Activated B cell treated with CpG ODN at 0.5 μM for 24 hours (primary cell): ENCODE measurements around the gene CYP2A13. TPM values are rescaled to one million over a fixed set of nuclear protein-coding genes. Genes with fewer than 3 reads are reported as not detected.
"Not testable (repeated sequence)": the region's sequence is repeated elsewhere in the genome, so short reads cannot be mapped to it uniquely, and the experiment has no call there.

ENCODE experiments used
- ATAC-seq: fragments of 200-7000 bp; cut with Tn5 transposase; one replicate; pipeline ENCODE4 v1.10.0; 2021; ENCODE audit warnings: low read depth, mild to moderate bottlenecking, moderate library complexity
- CTCF ChIA-PET: fragments of 350-600 bp; sonication (Branson Sonifier 250); formaldehyde crosslinking; loops from one replicate; lab custom pipeline; 2021; ENCODE audit warnings: antibody characterized with exemption; lab: Charles Lee
- POLR2A ChIA-PET: fragments of 350-600 bp; sonication (Branson Sonifier 250); formaldehyde crosslinking; loops from one replicate; lab custom pipeline; 2021; ENCODE audit warnings: antibody characterized with exemption; lab: Charles Lee
- DNase-seq: peaks from one replicate; pipeline ENCODE4 v3.0.0; 2022
- H3K27ac Mint-ChIP-seq: one replicate; pipeline ENCODE4 v1.8.0; 2020; ENCODE audit warnings: mixed read lengths
- H3K27me3 Mint-ChIP-seq: one replicate; pipeline ENCODE4 v1.8.0; 2021; ENCODE audit warnings: mixed read lengths
- H3K36me3 Mint-ChIP-seq: one replicate; pipeline ENCODE4 v1.8.0; 2021; ENCODE audit warnings: low read depth, mixed read lengths
- H3K4me1 Mint-ChIP-seq: one replicate; pipeline ENCODE4 v1.8.0; 2021; ENCODE audit warnings: mixed read lengths
- H3K4me3 Mint-ChIP-seq: one replicate; pipeline ENCODE4 v1.8.0; 2020; ENCODE audit warnings: mild to moderate bottlenecking, mixed read lengths
- H3K9me3 Mint-ChIP-seq: one replicate; pipeline ENCODE4 v1.8.0; 2020; ENCODE audit warnings: mixed read lengths
- intact Hi-C: fragments of 100-400 bp; cut with micrococcal nuclease; formaldehyde crosslinking; loops from one replicate; pipeline ENCODE4 v1.15.1; 2024
- total RNA-seq: library from RNA; stranded (reverse); gene quantifications from 2 replicates; pipeline ENCODE4 v1.2.3, GENCODE V29; 2022
- TF ChIP-seq, protein P1 (sequence below): fragments of 200-600 bp; IDR thresholded peaks from one replicate; pipeline ENCODE4 v1.8.0; 2022; ENCODE audit warnings: antibody characterized with exemption, mild to moderate bottlenecking

The CYP2A13 gene
- total RNA-seq, 1 donor from 2014 or later: not detected

DNA sequence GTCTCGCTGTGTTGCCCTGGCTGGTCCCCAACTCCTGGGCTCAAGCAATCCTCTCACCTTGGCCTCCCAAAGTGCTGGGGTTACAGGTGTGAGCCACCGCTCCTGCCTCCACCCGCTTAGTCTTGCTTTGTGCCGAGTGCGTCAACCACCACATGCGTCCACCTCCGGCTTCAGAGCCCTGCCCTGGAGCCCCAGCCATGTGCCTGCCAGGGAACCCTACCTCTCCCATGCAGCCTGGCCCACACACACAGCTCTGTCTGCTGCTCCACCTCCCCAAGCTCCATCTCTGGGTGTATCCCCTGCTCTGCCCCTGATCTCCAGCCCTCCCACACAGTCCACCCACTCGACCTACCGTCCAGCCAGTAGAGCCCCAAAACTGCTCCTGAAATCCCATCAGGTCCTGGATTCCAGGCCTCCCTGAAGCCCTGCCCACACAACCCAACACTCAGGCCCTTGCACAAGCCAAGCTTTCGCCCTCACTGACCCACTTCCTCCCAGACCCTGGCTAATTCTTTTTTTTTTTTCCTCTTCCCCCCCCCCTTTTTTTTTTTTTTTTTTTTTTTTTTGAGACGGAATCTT is 35.6 kb downstream of the CYP2A13 start:
- intact Hi-C loops: no loop called here
- ChIA-PET CTCF (interaction anchor here (1.2 kb wide), 2 partner anchors 21 to 185 kb away, joined by 3 read pairs; no protein-coding TSS in a partner anchor), POLR2A (no interaction called here)
- Mint-ChIP-seq H3K4me3 (no peak overlapping the region), H3K27ac (no peak overlapping the region), H3K9me3 (no peaks in the 10 kb centered on the region), H3K4me1 (peaks cover 16% of the 10 kb centered on the region), H3K27me3 (peaks cover 19% of the 10 kb centered on the region), H3K36me3 (no peaks in the 10 kb centered on the region)
- ATAC-seq (no peak), DNase-seq (no peak)
- TF ChIP-seq, protein P1, sequence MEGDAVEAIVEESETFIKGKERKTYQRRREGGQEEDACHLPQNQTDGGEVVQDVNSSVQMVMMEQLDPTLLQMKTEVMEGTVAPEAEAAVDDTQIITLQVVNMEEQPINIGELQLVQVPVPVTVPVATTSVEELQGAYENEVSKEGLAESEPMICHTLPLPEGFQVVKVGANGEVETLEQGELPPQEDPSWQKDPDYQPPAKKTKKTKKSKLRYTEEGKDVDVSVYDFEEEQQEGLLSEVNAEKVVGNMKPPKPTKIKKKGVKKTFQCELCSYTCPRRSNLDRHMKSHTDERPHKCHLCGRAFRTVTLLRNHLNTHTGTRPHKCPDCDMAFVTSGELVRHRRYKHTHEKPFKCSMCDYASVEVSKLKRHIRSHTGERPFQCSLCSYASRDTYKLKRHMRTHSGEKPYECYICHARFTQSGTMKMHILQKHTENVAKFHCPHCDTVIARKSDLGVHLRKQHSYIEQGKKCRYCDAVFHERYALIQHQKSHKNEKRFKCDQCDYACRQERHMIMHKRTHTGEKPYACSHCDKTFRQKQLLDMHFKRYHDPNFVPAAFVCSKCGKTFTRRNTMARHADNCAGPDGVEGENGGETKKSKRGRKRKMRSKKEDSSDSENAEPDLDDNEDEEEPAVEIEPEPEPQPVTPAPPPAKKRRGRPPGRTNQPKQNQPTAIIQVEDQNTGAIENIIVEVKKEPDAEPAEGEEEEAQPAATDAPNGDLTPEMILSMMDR: no peak

DNA sequence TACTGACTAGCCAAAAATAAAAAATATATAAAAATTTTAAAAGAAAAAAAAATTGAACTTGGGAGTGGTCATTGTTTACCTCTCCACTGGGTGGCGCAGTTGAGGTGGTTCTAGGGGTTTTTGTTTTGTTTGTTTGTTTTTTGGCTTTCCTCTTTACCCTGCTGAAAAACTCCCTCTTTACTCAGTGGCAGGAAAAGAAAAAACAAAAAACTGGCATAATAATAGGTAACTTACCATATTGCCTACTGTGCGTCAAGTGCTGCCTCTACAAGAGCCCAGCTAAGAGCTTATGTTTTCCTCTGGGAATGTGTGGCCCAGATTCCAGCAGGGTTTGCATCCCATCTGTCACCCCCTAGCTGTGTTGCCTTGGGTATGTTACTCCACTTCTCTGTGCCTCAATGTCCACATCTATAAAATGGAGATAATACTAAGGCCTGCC is 38.5 kb downstream of the CYP2A13 start:
- not testable (repeated sequence) for DNase-seq, H3K9me3 Mint-ChIP-seq, H3K4me1 Mint-ChIP-seq, H3K4me3 Mint-ChIP-seq, ATAC-seq, H3K27ac Mint-ChIP-seq, H3K36me3 Mint-ChIP-seq
- ChIA-PET CTCF (interaction anchor here (1.1 to 2.4 kb wide), 5 partner anchors 13 to 443 kb away, joined by 3 to 11 read pairs (median 4); no protein-coding TSS in a partner anchor), POLR2A (interaction anchor here (0.6 to 1.3 kb wide), 2 partner anchors 16 to 137 kb away, joined by 5 to 8 read pairs; no protein-coding TSS in a partner anchor)
- intact Hi-C loops: loop anchor here (1.0 to 5.0 kb wide), 4 partner anchors 18 to 464 kb away; no protein-coding TSS in a partner anchor
- H3K27me3 Mint-ChIP-seq: peaks cover 20% of the 10 kb centered on the region

DNA sequence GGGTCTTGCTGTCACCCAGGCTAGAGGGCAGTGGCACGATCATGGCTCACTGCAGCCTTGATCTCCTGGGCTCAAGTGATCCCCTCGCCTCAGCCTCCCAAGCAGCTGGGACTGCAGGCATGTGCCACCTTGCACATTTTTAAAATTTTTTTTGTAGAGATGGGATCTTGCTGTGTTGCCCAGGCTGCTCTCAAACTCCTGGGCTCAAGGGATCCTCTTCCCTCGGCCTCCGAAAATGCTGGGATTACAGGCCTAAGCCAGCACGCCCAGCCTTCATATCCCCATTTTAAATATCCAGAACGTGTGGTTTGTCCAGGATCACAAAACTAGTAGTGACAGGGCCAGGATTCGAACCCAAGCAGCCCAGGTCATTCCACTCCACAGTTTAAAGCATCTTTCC is 39.1 kb downstream of the CYP2A13 start:
- not testable (repeated sequence) for H3K27ac Mint-ChIP-seq, ATAC-seq, DNase-seq, H3K36me3 Mint-ChIP-seq, H3K4me1 Mint-ChIP-seq, H3K9me3 Mint-ChIP-seq, H3K4me3 Mint-ChIP-seq
- H3K27me3 Mint-ChIP-seq: peaks cover 23% of the 10 kb centered on the region
- CTCF ChIA-PET: interaction anchor here (0.7 to 2.4 kb wide), 6 partner anchors 12 to 467 kb away, joined by 3 to 11 read pairs (median 4); no protein-coding TSS in a partner anchor
- POLR2A ChIA-PET: interaction anchor here (1.3 kb wide), 1 partner anchor 136 kb away, joined by 5 read pairs; no protein-coding TSS in a partner anchor
- intact Hi-C loops: loop anchor here (1.0 to 5.0 kb wide), 3 partner anchors 17 to 465 kb away; no protein-coding TSS in a partner anchor

DNA sequence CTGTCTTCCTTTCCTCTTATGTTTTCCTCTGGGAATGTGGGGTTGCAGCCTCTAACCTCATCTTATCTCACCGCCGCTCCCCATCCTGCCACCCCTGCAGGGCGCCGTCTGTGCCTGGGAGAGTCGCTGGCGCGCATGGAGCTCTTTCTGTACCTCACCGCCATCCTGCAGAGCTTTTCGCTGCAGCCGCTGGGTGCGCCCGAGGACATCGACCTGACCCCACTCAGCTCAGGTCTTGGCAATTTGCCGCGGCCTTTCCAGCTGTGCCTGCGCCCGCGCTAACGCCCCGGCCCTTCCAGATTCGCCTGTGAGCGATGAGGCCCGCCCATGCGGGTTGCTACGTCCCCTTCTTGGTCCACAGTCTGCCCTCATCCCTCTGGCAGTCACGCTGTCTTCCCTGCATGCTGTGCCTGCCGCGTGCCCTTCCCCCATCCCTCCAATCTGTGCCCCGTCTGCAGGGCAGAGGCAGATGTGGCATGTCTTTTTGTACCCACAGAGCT is 39.6 kb downstream of the CYP2A13 start:
- not testable (repeated sequence) for H3K36me3 Mint-ChIP-seq, H3K27ac Mint-ChIP-seq, H3K9me3 Mint-ChIP-seq, H3K4me1 Mint-ChIP-seq
- ATAC-seq: peak; percentile 97
- POLR2A ChIA-PET: interaction anchor here (1.3 kb wide), 1 partner anchor 136 kb away, joined by 5 read pairs; no protein-coding TSS in a partner anchor
- peak; percentile 39 for DNase-seq
- CTCF ChIA-PET: interaction anchor here (0.7 to 2.4 kb wide), 4 partner anchors 16 to 467 kb away, joined by 3 to 11 read pairs (median 6); no protein-coding TSS in a partner anchor
- Mint-ChIP-seq H3K4me3 (peak overlapping the region; percentile 69), H3K27me3 (peaks cover 26% of the 10 kb centered on the region)
- intact Hi-C loops: loop anchor here (1.0 to 5.0 kb wide), 3 partner anchors 16 to 466 kb away; no protein-coding TSS in a partner anchor

DNA sequence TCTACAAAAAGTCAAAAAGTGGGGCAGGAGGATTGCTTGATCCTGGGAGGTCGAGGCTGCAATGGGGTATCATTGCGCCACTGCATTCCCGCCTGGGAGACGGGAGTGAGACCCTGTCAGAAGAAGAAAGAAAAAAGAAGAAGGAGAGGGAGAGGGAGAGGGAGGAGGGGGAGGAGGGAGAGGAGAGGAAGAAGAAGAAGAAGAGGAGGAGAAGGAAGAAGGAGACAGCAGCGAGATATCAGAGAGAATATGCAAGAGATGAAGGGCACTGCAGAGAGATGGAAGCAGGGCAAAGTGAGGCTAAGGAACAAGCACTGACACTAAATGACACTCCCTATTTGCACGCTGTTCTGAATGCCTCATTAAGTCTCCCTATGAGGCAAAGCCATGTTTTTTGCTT is 40.4 kb downstream of the CYP2A13 start:
- Mint-ChIP-seq H3K4me3 (no peak overlapping the region), H3K27me3 (peaks cover 27% of the 10 kb centered on the region), H3K9me3 (no peaks in the 10 kb centered on the region), H3K4me1 (peaks cover 9% of the 10 kb centered on the region), H3K36me3 (no peaks in the 10 kb centered on the region), H3K27ac (no peak overlapping the region)
- ChIA-PET CTCF (no interaction called here), POLR2A (no interaction called here)
- intact Hi-C loops: loop anchor here (5.0 kb wide), 1 partner anchor 466 kb away; no protein-coding TSS in a partner anchor
- DNase-seq (no peak), ATAC-seq (no peak)
- TF ChIP-seq, protein P1: no peak

DNA sequence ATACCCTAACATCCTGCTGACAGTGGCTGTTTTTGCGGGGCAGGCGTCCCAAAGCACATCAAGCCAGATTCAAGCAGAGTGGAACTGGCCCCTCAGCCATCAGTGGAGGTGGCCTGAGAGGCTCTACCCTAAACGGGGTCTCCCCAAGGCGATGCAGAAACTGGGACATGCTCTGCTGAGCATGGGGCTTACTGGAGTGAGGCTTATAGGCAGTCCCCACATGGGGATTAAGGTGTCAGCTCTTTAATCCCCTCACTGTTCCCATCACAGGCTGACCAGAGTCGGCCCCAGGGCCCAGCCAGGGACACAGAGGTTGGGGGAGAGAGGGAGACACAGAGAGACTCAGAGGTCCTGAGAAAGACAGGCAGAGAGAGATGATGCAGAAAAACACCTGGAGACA is 42.9 kb downstream of the CYP2A13 start:
- no peak overlapping the region for H3K4me3 Mint-ChIP-seq

More for the DNA sequence above, 42.9 kb downstream of the CYP2A13 start:
- intact Hi-C loops: no loop called here
- no peak for ATAC-seq
- TF ChIP-seq, protein P1: no peak
- peaks cover 18% of the 10 kb centered on the region for H3K4me1 Mint-ChIP-seq
- ChIA-PET POLR2A (no interaction called here), CTCF (no interaction called here)
- no peaks in the 10 kb centered on the region for H3K9me3 Mint-ChIP-seq
- H3K36me3 Mint-ChIP-seq: peaks cover 2% of the 10 kb centered on the region
- no peak overlapping the region for H3K27ac Mint-ChIP-seq
- no peak for DNase-seq
- H3K27me3 Mint-ChIP-seq: peaks cover 33% of the 10 kb centered on the region
